ES-I3 (cell line): ENCODE data around the gene BEST1.

Source experiments
- H3K36me3 ChIP-seq: 2 replicates; pipeline ENCODE4 v1.6.1; 2013; ENCODE audit warnings: mild to moderate bottlenecking, low read length, control low read depth, moderate library complexity; ENCODE audit not compliant: insufficient read depth
- H3K4me1 ChIP-seq: 2 replicates; pipeline ENCODE4 v1.6.1; 2013; ENCODE audit warnings: mild to moderate bottlenecking, control low read depth, low read length; ENCODE audit not compliant: insufficient read depth
- H3K9ac ChIP-seq: 2 replicates; pipeline ENCODE4 v1.6.1; 2013; ENCODE audit warnings: low read depth, mild to moderate bottlenecking, low read length, moderate library complexity
- H3K9me3 ChIP-seq: 2 replicates; pipeline ENCODE4 v1.6.1; 2013; ENCODE audit warnings: mild to moderate bottlenecking, low read length, moderate library complexity; ENCODE audit not compliant: control insufficient read depth, insufficient read depth

BEST1 gene

GRCh38 chr11:61950035-61950547, at the start of gene BEST1:
Gene BEST1, plus strand, starts transcription at chr11:61950351. Its CDS starts 1,456 bp downstream, at chr11:61951807.
- Histone ChIP-seq H3K36me3 (no peaks in the 10 kb centered on the region), H3K9ac (peak within 1 kb of the TSS; percentile 11; the same call in 1 of the 2 replicates), H3K9me3 (no peaks in the 10 kb centered on the region), H3K4me1 (peaks cover 8% of the 10 kb centered on the region)

DNA sequence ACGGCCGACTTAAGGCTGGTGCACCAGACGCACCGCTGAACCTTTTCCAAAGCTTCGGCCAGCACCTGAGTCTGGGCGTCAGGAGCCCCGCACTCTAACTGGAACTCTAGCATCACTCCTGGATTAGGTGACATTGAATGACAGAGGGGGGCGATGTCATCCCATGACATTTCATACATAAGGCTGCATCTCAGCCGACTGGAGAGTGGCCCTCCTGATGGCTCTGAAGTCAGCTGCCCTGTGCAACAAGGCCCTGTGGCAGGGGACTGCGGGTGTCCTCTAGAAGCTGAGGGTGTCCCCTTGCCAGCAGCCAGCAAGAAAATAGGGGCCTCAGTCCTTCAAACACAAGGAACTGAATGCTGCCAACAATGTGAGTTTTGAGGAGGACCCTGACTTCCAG, 48.8 kb upstream of the BEST1 start:
- H3K9ac ChIP-seq, result no peak overlapping the region

GRCh38 chr11:61902313-61902712, 47.8 kb upstream of the BEST1 start:
- H3K4me1 ChIP-seq, result peaks cover 5% of the 10 kb centered on the region
- H3K9me3 ChIP-seq, result no peaks in the 10 kb centered on the region
- H3K9ac ChIP-seq, result no peak overlapping the region
- H3K36me3 ChIP-seq, result no peaks in the 10 kb centered on the region

More for the DNA sequence above, 48.8 kb upstream of the BEST1 start:
- Histone ChIP-seq H3K4me1 (peaks cover 5% of the 10 kb centered on the region), H3K36me3 (no peaks in the 10 kb centered on the region), H3K9me3 (no peaks in the 10 kb centered on the region)

DNA sequence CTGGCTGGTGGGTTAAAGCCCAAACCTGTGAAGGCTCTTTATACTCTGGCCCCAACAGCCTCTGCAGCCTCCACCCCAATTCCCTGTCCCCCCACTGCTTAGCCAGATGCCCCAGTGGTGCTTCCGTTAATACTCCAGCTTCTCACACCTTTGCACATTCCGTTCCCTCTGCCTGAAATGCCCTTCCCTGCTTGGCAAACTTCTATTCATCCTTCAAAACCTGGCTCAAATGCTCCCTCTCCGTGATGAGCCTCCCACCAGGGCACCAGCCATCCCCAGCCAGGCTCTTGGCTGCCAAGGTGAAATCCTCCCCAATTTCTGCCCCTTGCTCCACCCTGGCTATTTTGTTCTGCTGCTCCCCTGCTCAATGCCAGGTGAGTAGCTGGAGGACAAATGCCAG, 46.3 kb upstream of the BEST1 start:
- H3K36me3 ChIP-seq, result no peaks in the 10 kb centered on the region
- H3K9me3 ChIP-seq, result no peaks in the 10 kb centered on the region
- H3K9ac ChIP-seq, result no peak overlapping the region
- H3K4me1 ChIP-seq, result peaks cover 10% of the 10 kb centered on the region

DNA sequence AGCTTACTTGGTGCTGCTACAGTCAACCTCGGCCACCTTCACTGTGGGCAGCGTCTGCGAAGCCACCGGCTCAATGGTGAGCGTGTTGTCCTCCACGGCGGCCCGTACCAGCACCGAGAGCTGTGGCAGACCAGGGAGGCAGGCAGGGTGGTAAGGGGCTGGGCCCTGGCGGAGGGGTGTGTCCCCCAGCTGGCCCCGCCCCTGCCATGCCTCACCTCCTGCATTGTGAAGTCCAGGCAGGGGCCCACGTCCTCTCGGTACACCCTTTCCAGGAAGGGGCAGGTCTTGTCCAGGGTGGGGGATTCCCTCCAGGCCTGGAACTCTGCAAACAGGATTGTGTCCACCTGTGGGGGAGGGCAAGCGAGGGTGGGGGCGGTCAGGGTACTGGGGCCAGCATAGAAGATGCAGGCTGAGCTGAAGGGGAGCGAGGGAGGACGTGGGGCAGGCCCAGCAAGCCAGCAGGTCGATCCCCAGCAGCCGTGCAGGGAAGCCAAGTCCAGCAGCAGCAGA, 45.6 kb upstream of the BEST1 start:
- Histone ChIP-seq H3K36me3 (no peaks in the 10 kb centered on the region), H3K4me1 (peaks cover 16% of the 10 kb centered on the region), H3K9ac (peak overlapping the region; percentile 27; the same call in 1 of the 2 replicates), H3K9me3 (no peaks in the 10 kb centered on the region)

GRCh38 chr11:61905067-61905696, 45.0 kb upstream of the BEST1 start:
- Histone ChIP-seq H3K9ac (no peak overlapping the region), H3K4me1 (peaks cover 16% of the 10 kb centered on the region), H3K36me3 (no peaks in the 10 kb centered on the region), H3K9me3 (no peaks in the 10 kb centered on the region)

DNA sequence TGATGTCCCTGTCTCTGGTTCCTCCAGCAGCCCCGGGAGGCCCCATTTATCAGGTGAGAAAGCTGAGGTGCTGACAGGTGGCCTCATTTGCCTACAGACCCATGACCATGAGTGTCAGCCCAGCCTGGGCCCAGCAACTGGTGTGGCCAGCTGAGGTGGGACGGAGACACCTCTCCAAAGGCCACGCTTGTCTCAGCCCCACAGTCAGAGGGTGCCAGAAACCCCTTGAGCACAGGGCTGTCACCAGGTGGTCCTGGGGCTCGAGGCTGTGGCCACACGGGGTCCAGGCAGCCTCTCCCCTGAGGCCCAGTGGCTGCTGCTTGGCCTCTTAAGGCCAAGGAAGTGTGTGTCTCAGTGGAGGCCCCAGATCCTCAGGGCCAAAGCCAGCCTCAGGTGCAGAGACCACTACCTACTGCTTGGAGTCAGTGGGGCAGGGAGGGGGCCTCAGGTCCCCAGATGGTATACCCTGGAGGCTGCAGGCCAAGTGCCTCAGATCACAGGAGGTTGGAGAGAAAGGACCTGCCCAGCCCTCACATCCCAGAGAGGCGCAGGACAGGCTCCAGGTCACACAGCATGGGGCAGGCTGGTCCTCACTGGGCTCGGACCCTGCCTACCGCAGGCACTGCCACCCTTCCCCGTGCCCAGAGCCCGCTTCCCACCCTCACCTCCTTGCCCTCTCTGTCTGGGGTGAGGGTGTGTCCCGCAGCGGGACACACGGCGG, 44.2 kb upstream of the BEST1 start:
- Histone ChIP-seq H3K4me1 (peaks cover 16% of the 10 kb centered on the region), H3K9me3 (no peaks in the 10 kb centered on the region), H3K36me3 (no peaks in the 10 kb centered on the region), H3K9ac (no peak overlapping the region)

DNA sequence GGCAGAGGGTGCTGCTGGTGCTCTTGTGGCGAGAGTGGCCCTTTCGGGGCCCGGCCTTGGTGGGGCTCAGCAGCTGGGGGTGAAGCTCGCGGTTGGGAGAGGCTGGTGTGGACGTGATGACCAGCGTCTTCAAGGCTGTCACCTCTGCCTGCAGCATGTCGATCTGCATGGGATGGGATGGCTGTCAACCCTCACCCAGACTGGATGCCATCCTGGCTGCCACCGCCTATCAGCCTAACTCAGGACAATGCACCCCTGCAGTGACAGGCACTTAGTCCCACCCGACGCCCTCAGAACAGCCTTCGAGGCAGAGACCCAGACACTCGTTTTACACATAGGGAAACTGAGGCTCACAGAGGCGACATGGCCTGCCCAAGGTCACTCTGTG, 43.6 kb upstream of the BEST1 start:
- H3K36me3 ChIP-seq, result no peaks in the 10 kb centered on the region
- H3K9me3 ChIP-seq, result no peaks in the 10 kb centered on the region
- H3K4me1 ChIP-seq, result peaks cover 16% of the 10 kb centered on the region
- no peak overlapping the region for H3K9ac ChIP-seq

DNA sequence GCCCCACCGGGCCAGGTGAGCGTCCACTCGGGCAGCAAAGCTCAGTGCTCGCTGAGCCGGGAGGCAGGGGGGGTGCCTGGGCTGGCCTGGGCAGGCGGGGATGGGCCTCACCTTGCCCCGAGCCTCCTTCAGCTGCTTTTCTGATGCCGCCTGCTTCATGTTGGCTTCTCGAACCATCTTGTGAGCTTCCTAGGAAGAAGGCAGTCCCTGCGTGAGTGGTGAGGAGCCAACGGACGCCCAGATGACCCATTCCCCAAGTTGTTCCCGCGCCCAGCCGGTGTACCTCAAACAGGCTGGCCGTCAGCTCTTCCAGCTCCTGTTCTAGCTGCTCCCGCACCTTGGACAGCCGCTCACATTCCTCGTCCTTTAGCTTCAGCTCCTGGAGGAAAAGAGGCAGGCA, 42.9 kb upstream of the BEST1 start:
- Histone ChIP-seq H3K9me3 (no peaks in the 10 kb centered on the region), H3K4me1 (peaks cover 16% of the 10 kb centered on the region)

DNA sequence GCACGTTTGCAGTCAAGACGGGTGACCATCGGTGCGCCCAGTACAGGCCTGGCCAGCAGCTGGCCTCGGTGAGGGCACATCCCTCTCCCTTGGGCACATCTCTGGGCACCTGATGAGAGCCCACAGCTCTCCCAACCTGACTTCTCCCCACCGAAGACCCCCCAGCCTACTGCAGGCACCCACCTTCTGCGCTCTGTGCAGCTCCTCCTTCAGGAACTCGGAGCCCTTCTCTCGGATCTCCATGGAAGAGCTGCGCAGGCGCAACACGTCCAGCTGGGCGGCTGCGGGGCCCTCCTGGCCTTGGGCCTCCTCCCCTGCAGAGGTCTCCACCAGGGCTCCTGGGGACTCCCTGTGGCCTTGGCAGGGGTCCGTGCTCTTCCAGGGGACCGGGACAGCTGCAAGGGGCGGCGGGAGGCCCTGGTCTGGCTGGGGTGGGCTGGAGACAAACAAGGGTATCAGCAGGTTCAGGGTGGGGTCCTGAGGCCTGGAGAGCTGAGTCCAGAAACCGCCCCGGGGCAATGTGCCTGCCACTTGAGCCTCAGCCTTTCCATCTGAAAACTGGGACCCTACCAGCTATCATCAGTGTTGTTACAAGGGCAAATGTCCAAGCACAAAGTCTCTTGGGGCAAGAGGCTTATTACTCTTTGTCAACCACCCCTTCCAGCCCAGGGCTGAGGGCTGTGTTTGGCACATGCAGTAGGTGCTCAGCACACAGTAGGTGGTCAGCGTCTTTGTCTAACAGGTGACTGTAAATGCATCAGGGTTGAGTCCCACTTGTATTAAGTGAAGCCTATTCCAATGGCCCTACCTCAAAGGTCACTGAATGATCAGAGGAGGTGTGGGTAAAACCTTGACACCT, 42.1 kb upstream of the BEST1 start:
- Histone ChIP-seq H3K9me3 (no peaks in the 10 kb centered on the region), H3K36me3 (no peaks in the 10 kb centered on the region), H3K9ac (no peak overlapping the region), H3K4me1 (peaks cover 21% of the 10 kb centered on the region)

More for the DNA sequence above, 42.9 kb upstream of the BEST1 start:
- no peaks in the 10 kb centered on the region for H3K36me3 ChIP-seq
- no peak overlapping the region for H3K9ac ChIP-seq

DNA sequence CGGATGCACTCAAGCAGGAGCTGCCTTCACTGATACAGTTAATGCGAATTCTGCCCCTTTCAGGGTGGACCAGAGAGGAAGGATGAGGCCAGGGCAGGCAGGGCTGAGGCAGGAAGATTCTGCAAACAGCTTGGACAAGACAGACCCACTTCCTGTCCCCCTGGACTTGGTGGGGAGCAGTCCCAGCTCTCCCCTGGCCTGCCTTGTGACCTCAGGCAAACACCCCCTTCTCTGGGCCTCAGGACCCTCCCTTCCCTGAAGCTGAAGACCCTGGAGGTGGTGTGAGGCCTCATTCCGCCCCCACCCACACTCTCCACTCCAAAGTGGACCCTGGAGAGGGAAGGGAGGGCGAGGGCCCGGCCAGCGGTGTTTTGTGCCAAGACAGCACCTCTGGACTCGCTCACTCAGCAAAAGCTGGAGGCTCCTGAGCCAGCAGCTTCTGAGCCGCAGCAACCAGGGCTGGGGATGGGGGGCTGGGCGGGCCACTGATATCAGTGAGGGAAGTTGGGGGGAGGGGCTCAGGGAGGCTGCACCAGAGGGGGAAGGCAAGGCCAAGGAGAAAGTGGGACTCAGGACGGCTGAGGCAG, 41.3 kb upstream of the BEST1 start:
- Histone ChIP-seq H3K9me3 (no peaks in the 10 kb centered on the region), H3K4me1 (peaks cover 22% of the 10 kb centered on the region), H3K9ac (no peak overlapping the region), H3K36me3 (no peaks in the 10 kb centered on the region)

DNA sequence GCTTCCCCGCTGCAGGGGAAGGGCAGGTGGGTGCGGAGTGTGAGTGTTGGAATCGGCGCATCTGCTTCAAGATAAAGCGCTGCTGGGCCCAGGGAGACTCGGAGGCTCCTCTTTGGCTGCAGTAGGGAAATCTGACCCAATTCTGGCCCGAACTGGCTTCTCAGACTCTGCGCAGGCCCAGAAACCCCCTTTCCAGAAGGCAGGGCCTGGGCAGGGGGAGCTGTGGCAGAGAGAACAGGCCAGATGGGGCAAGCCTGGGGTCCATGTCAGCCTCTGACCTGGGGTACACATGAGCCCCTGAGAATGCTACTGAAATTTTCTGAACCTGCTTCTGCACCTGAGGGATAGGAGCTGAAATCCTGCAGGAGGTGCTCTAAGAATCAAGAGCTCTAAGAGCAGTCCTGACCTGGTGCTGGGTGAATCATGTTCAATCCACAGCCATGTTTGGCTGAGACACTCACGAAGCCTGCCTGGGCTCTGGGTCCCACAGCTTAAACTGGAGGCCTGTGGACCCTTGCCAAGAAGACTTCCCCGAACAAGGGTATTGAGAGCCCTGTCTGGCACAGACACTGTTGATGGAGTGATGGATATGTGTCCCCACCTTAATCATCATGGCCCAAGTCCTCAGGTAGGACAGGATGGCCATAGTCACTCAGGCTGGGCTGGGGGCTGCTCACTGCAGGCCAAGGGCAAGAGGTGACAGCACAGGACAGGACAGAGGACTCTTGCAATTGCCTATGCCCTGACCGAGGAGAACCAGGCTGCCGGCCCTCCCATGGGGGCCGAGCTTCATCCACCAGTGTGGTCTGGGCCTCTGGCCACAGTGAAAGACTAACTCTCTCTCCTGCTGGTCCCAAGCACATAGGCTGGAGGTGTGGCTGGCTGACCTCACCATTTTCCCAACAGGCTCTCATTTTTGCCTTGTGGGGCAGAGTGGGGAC, 39.7 kb upstream of the BEST1 start:
- Histone ChIP-seq H3K36me3 (no peaks in the 10 kb centered on the region), H3K9ac (no peak overlapping the region), H3K9me3 (no peaks in the 10 kb centered on the region), H3K4me1 (peaks cover 17% of the 10 kb centered on the region; the same call in 1 of the 2 replicates)

DNA sequence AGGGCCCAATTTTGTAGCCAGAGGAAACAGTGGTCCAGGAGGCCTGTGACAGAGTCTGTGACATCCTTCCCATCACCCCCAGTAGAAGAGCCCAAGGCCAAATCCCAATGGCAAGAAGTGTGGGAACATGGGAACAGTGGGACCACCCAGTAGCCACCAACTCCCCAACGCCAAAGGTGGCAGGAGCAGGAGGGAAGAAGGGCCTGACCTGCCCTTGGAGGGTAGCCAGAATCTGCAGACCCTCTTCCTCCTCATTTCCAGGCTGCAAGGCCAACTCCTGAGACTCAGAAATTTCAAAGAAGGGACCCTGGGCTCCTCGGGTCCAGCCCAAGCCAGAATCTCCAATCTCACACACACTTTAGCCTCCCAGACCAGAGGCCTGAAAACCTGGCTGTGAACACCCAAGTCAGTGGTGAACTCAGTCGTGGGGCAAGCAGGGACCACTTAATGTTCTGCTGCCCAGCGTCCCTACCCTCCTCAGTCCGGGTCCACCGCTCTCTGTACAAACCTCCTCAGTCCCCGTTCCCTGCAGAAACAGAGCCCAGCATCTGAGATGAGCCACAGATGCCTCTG, 38.9 kb upstream of the BEST1 start:
- no peaks in the 10 kb centered on the region for H3K36me3 ChIP-seq
- H3K4me1 ChIP-seq, result peaks cover 17% of the 10 kb centered on the region; the same call in 1 of the 2 replicates
- H3K9ac ChIP-seq, result no peak overlapping the region
- no peaks in the 10 kb centered on the region for H3K9me3 ChIP-seq
